SK-N-SH (cell line): Measurements from ENCODE around the gene MRPL55. TPM values are rescaled to one million over a fixed set of nuclear protein-coding genes. Genes with fewer than 3 reads are reported as not detected.

Experiments
- CTCF ChIA-PET: fragments of 300-600, 350-600 bp; formaldehyde crosslinking; extraction: SDS; loops from one replicate; lab custom pipeline; 2021; lab: Yijun Ruan, JAX
- POLR2A ChIA-PET: fragments of 350-600 bp; sonication (Branson Sonifier 250); formaldehyde crosslinking; extraction: SDS; loops from one replicate; lab custom pipeline; 2020; ENCODE audit warnings: antibody characterized with exemption, inconsistent platforms; lab: Yijun Ruan, JAX
- DNase-seq: peaks from one replicate; pipeline ENCODE4 v3.0.0; 2012
- H2AFZ ChIP-seq: fragments of 200-600 bp; sonication (generic); 2 replicates; pipeline ENCODE4 v1.8.1; 2016; ENCODE audit warnings: antibody characterized with exemption, mild to moderate bottlenecking, low read depth
- H3F3A ChIP-seq: fragments of 200-600 bp; sonication (generic); replicated peaks from 2 replicates; pipeline ENCODE3; 2016; ENCODE audit warnings: antibody characterized with exemption, mild to moderate bottlenecking; ENCODE audit not compliant: insufficient read depth
- H3K27ac ChIP-seq, 2 experiments: fragments of 200-500 bp in 1 of 2; fragments of 200-600 bp in 1 of 2; sonication (Bioruptor generic) in 1 of 2; sonication (generic), shearing (Covaris generic) in 1 of 2; 2 replicates each; pipeline versions ENCODE4 v1.5.1 to v1.6.1; 2014 to 2016; ENCODE audit warnings: low read depth in 2 of 2, inconsistent platforms in 1 of 2, low read length in 1 of 2, mild to moderate bottlenecking in 1 of 2, mixed read lengths in 1 of 2
- H3K27me3 ChIP-seq: fragments of 200-600 bp; sonication (generic), shearing (Covaris generic); 2 replicates; pipeline ENCODE4 v1.6.1; 2016; ENCODE audit warnings: mixed run types; ENCODE audit not compliant: insufficient read depth
- H3K36me3 ChIP-seq, 2 experiments: fragments of 200-500 bp in 1 of 2; fragments of 200-600 bp in 1 of 2; sonication (Bioruptor generic) in 1 of 2; sonication (generic) in 1 of 2; replicated peaks in 1 of 2; 2 replicates each; pipeline versions ENCODE3 to v1.5.1; 2014 to 2016; ENCODE audit warnings: low read length in 1 of 2, mild to moderate bottlenecking in 1 of 2; ENCODE audit not compliant: insufficient read depth in 2 of 2, control insufficient read depth in 1 of 2
- H3K4me1 ChIP-seq, 2 experiments: fragments of 200-500 bp in 1 of 2; fragments of 200-600 bp in 1 of 2; sonication (Bioruptor generic) in 1 of 2; sonication (generic), shearing (Covaris generic) in 1 of 2; 2 replicates each; pipeline versions ENCODE4 v1.5.1 to v1.6.1; 2014 to 2016; ENCODE audit warnings: low read depth in 1 of 2, low read length in 1 of 2, mixed run types in 1 of 2; ENCODE audit not compliant: insufficient read depth in 2 of 2, control insufficient read depth in 1 of 2
- H3K4me2 ChIP-seq: fragments of 200-600 bp; sonication (generic), shearing (Covaris generic); 2 replicates; pipeline ENCODE4 v1.6.1; 2017; ENCODE audit warnings: mixed run types
- H3K4me3 ChIP-seq, 2 experiments: fragments of 200-500 bp in 1 of 2; fragments of 200-600 bp in 1 of 2; sonication (Bioruptor generic) in 1 of 2; sonication (generic), shearing (Covaris generic) in 1 of 2; 2 replicates each; pipeline versions ENCODE4 v1.5.1 to v1.8.1; 2014 to 2016; ENCODE audit warnings: low read depth in 2 of 2, inconsistent platforms in 1 of 2, low read length in 1 of 2, mild to moderate bottlenecking in 1 of 2, mixed read lengths in 1 of 2, moderate library complexity in 1 of 2
- H3K79me2 ChIP-seq: fragments of 200-600 bp; sonication (generic); 2 replicates; pipeline ENCODE4 v1.8.1; 2017; ENCODE audit warnings: mild to moderate bottlenecking; ENCODE audit not compliant: insufficient read depth
- H3K9ac ChIP-seq: fragments of 200-600 bp; sonication (generic); 2 replicates; pipeline ENCODE4 v1.6.1; 2017; ENCODE audit warnings: mixed run types
- H3K9me2 ChIP-seq: fragments of 200-600 bp; sonication (generic); 2 replicates; pipeline ENCODE4 v1.6.1; 2017; ENCODE audit warnings: mixed run types
- H3K9me3 ChIP-seq: fragments of 200-600 bp; sonication (generic); 2 replicates; pipeline ENCODE4 v1.6.1; 2017; ENCODE audit warnings: mixed run types, mild to moderate bottlenecking, moderate library complexity
- H4K20me1 ChIP-seq: fragments of 200-600 bp; sonication (generic); 2 replicates; pipeline ENCODE4 v1.6.1; 2017; ENCODE audit warnings: mild to moderate bottlenecking, mixed run types; ENCODE audit not compliant: insufficient read depth
- ELF1 ChIP-seq: IDR thresholded peaks from 2 replicates; pipeline ENCODE4 v1.4.0; 2012
- EP300 ChIP-seq, 2 experiments: IDR thresholded peaks; 2 replicates each; pipeline versions ENCODE4 v1.4.0 to v1.6.1; 2012; ENCODE audit warnings: borderline replicate concordance in 1 of 2, low read depth in 1 of 2, low read length in 1 of 2
- EZH2phosphoT487 ChIP-seq: fragments of 200-600 bp; sonication (generic); IDR thresholded peaks from 2 replicates; pipeline ENCODE4 v1.6.1; 2017; ENCODE audit warnings: low read depth, mixed run types, mild to moderate bottlenecking, antibody characterized with exemption, moderate library complexity, borderline replicate concordance
- FOXJ3 ChIP-seq: sonication (generic); formaldehyde crosslinking; IDR thresholded peaks from 2 replicates; pipeline ENCODE4 v1.5.1; 2020; ENCODE audit warnings: mild to moderate bottlenecking, missing genetic modification reagents
- FOXM1 ChIP-seq: IDR thresholded peaks from 2 replicates; pipeline ENCODE4 v1.4.0; 2012; ENCODE audit warnings: low read depth, mild to moderate bottlenecking
- IRF3 ChIP-seq: fragments of 150-350 bp; IDR thresholded peaks from 2 replicates; pipeline ENCODE4 v1.6.1; 2016; ENCODE audit warnings: mild to moderate bottlenecking, low read depth, low read length
- MAX ChIP-seq: IDR thresholded peaks from 2 replicates; pipeline ENCODE4 v1.4.0; 2012; ENCODE audit warnings: low read depth
- MXI1 ChIP-seq: IDR thresholded peaks from 2 replicates; pipeline ENCODE4 v1.6.1; 2012; ENCODE audit warnings: mild to moderate bottlenecking, low read depth, low read length, improper control_type of control experiment
- NRF1 ChIP-seq: IDR thresholded peaks from 2 replicates; pipeline ENCODE4 v1.6.1; 2012; ENCODE audit warnings: low read depth, mild to moderate bottlenecking, low read length
- PBX3 ChIP-seq: IDR thresholded peaks from 2 replicates; pipeline ENCODE4; 2012
- POLR2AphosphoS5 ChIP-seq: IDR thresholded peaks from 2 replicates; pipeline ENCODE4 v1.6.1; 2012; ENCODE audit warnings: low read depth, low read length
- RAD21 ChIP-seq: IDR thresholded peaks from 2 replicates; pipeline ENCODE4 v1.6.1; 2012; ENCODE audit warnings: mild to moderate bottlenecking, low read length
- REST ChIP-seq: IDR thresholded peaks from 2 replicates; pipeline ENCODE4 v1.6.1; 2012; ENCODE audit warnings: mild to moderate bottlenecking, low read depth, low read length, moderate library complexity
- RFX5 ChIP-seq: IDR thresholded peaks from 2 replicates; pipeline ENCODE4 v1.6.1; 2012; ENCODE audit warnings: mild to moderate bottlenecking, improper control_type of control experiment, low read length
- RXRA ChIP-seq: IDR thresholded peaks from 2 replicates; pipeline ENCODE4 v1.4.0; 2012; ENCODE audit warnings: low read depth, mild to moderate bottlenecking, borderline replicate concordance
- SIN3A ChIP-seq: IDR thresholded peaks from 2 replicates; pipeline ENCODE4 v1.6.1; 2012; ENCODE audit warnings: low read depth, mild to moderate bottlenecking, low read length, moderate library complexity, borderline replicate concordance
- SMC3 ChIP-seq: IDR thresholded peaks from 2 replicates; pipeline ENCODE4 v1.6.1; 2012; ENCODE audit warnings: low read depth, low read length, improper control_type of control experiment
- TAF1 ChIP-seq: IDR thresholded peaks from 2 replicates; pipeline ENCODE4 v1.6.1; 2012; ENCODE audit warnings: low read depth, mild to moderate bottlenecking, low read length, moderate library complexity, borderline replicate concordance
- TEAD4 ChIP-seq: IDR thresholded peaks from 2 replicates; pipeline ENCODE4 v1.4.0; 2012; ENCODE audit warnings: mild to moderate bottlenecking, borderline replicate concordance; ENCODE audit not compliant: insufficient read depth
- USF2 ChIP-seq: fragments of 150-350 bp; IDR thresholded peaks from 2 replicates; pipeline ENCODE4 v1.6.1; 2017; ENCODE audit warnings: antibody characterized with exemption, low read length, low read depth, borderline replicate concordance
- ZBTB33 ChIP-seq: IDR thresholded peaks from 2 replicates; pipeline ENCODE4 v1.4.0; 2012; ENCODE audit warnings: low read depth, borderline replicate concordance
- WGBS: methylation state at CpG from one replicate; pipeline ENCODE4 v1.1.6; 2017; ENCODE audit warnings: low lambda C conversion rate; 5-methylcytosine and 5-hydroxymethylcytosine counted together
- polyA plus RNA-seq, 3 experiments: library from polyadenylated mRNA; depleted of rRNA; stranded (reverse); fragments of >200 nt; gene quantifications; 2 replicates each; pipeline ENCODE4 v1.2.3, GENCODE V29; 2012

The MRPL55 gene
- polyA plus RNA-seq, 1 of the 3 experiments (the other 2 are of a cell fraction), result 75.3 TPM

GRCh38 chr1:228101994-228102790 lies 6.9 kb downstream of the MRPL55 start:
- DNase-seq, result peak; percentile 86
- H4K20me1 ChIP-seq, result peaks cover 47% of the 10 kb centered on the region
- peak overlapping the region; percentile 78; the same call in 1 of the 2 replicates for H3K9ac ChIP-seq
- no peaks in the 10 kb centered on the region for H3K27me3 ChIP-seq
- H3K9me2 ChIP-seq, result no peaks in the 10 kb centered on the region
- no peak overlapping the region for H2AFZ ChIP-seq
- H3K9me3 ChIP-seq, result no peaks in the 10 kb centered on the region
- POLR2A ChIA-PET, result interaction anchor here (0.9 kb wide), 1 partner anchor 20 kb away, joined by 4 read pairs; no protein-coding TSS in a partner anchor
- H3F3A ChIP-seq, result peaks cover 31% of the 10 kb centered on the region
- WGBS, result 11% methylated on average over 7 of the region's 73 CpGs
- H3K79me2 ChIP-seq, result peaks cover 61% of the 10 kb centered on the region
- H3K4me2 ChIP-seq, result peak overlapping the region; percentile 77
- H3K36me3 ChIP-seq, result peaks cover 33 to 54% of the 10 kb centered on the region in 2 experiments
- H3K4me3 ChIP-seq, result peak overlapping the region; percentile 83 to 98
- no peak overlapping the region; a peak in 1 of 4 replicates for H3K27ac ChIP-seq
- CTCF ChIA-PET, result interaction anchor here (1.1 kb wide), 1 partner anchor 103 kb away, joined by 3 read pairs; no protein-coding TSS in a partner anchor
- H3K4me1 ChIP-seq, result peaks cover 4 to 25% of the 10 kb centered on the region in 2 experiments; a peak in 3 of 4 replicates
- TF ChIP-seq MAX (no peak), ZBTB33 (no peak), TAF1 (no peak), FOXM1 (no peak), MXI1 (peak; percentile 10; the same call in 1 of the 2 replicates), SIN3A (no peak), POLR2AphosphoS5 (no peak), IRF3 (no peak), EZH2phosphoT487 (no peak), EP300 (IDR thresholded peaks at IDR 0.05; ENCODE audit: borderline replicate concordance in 1 of 2, low read depth in 1 of 2, low read length in 1 of 2) (no peak), PBX3 (no peak), TEAD4 (no peak), RAD21 (no peak), NRF1 (no peak), ELF1 (no peak), REST (no peak), RFX5 (no peak), SMC3 (peak; percentile 29; the same call in 1 of the 2 replicates), FOXJ3 (CRISPR knock-in tag) (no peak), RXRA (no peak), USF2 (no peak)
